BLaER1 treated with 17β-estradiol and CSF1 and Interleukin-3, amounts not matched to agents 10 nM and 100 nM (cell line): ENCODE data around the gene DCDC2B.

Experiments
- H3K27ac ChIP-seq, 11 experiments: shearing (Covaris generic); formaldehyde crosslinking; 2 replicates each; pipeline ENCODE4 v1.8.1; 2022
- H3K27me3 ChIP-seq, 11 experiments: shearing (Covaris generic); formaldehyde crosslinking; 2 replicates each; pipeline ENCODE4 v1.8.1; 2022
- H3K36me3 ChIP-seq, 11 experiments: shearing (Covaris generic); formaldehyde crosslinking; 2 replicates each; pipeline ENCODE4 v1.8.1; 2022
- H3K4me1 ChIP-seq, 10 experiments: shearing (Covaris generic); formaldehyde crosslinking; 2 replicates each; pipeline ENCODE4 v1.8.1; 2022
- H3K4me2 ChIP-seq, 11 experiments: shearing (Covaris generic); formaldehyde crosslinking; 2 replicates each; pipeline ENCODE4 v1.8.1; 2022
- H3K4me3 ChIP-seq, 10 experiments: shearing (Covaris generic); formaldehyde crosslinking; 2 replicates each; pipeline ENCODE4 v1.8.1; 2022
- H3K9ac ChIP-seq, 11 experiments: shearing (Covaris generic); formaldehyde crosslinking; 2 replicates each; pipeline ENCODE4 v1.8.1; 2022
- H3K9me3 ChIP-seq, 11 experiments: shearing (Covaris generic); formaldehyde crosslinking; replicated peaks in 1 of 11; 2 replicates each; pipeline ENCODE4 v1.8.1; 2022
- H4K20me1 ChIP-seq, 11 experiments: shearing (Covaris generic); formaldehyde crosslinking; 2 replicates each; pipeline ENCODE4 v1.8.1; 2022
- Cebpa-rat ChIP-seq, 11 experiments: shearing (Covaris generic); IDR thresholded peaks; 2 replicates each; pipeline ENCODE4 v1.8.1; 2022

Gene DCDC2B

GRCh38 chr1:32241001-32241763 lies 32.3 kb downstream of the DCDC2B start:
- no peak for TF ChIP-seq Cebpa-rat (IDR thresholded peaks at IDR 0.05)
- Histone ChIP-seq H3K27me3 (no peaks in the 10 kb centered on the region; a peak in 1 of 22 replicates), H3K4me2 (peak overlapping the region; percentile 80 to 100 (median 99)), H4K20me1 (no peaks in the 10 kb centered on the region), H3K4me1 (peaks cover 20 to 54% (median 45%) of the 10 kb centered on the region in 10 experiments), H3K4me3 (peak overlapping the region; percentile 57 to 77 (median 64)), H3K9me3 (no peaks in the 10 kb centered on the region), H3K27ac (peak overlapping the region in 8 of 11 experiments; percentile 22 to 70 (median 49); a peak in 13 of 22 replicates), H3K9ac (peak overlapping the region; percentile 42 to 77 (median 64); a peak in 21 of 22 replicates), H3K36me3 (no peaks in the 10 kb centered on the region)

GRCh38 chr1:32242341-32242851 lies 33.5 kb downstream of the DCDC2B start:
- Histone ChIP-seq H3K4me3 (no peak overlapping the region), H3K27ac (peak overlapping the region in 1 of 11 experiments; percentile 12; a peak in 2 of 22 replicates), H3K4me2 (peak overlapping the region; percentile 80 to 100 (median 99))

GRCh38 chr1:32246888-32247273 lies 38.0 kb downstream of the DCDC2B start, which contains the start of gene FAM167B:
Gene FAM167B (plus strand): TSS chr1:32247222. CDS start chr1:32247422, 200 bp downstream.
- H3K27me3 ChIP-seq: peaks cover 0 to 6% (median 0%) of the 10 kb centered on the region in 11 experiments; a peak in 1 of 22 replicates
- peaks cover 0 to 16% (median 0%) of the 10 kb centered on the region in 11 experiments; a peak in 1 of 22 replicates for H4K20me1 ChIP-seq
- no peak within 1 kb of the TSS for H3K4me3 ChIP-seq
- H3K36me3 ChIP-seq: no peaks in the 10 kb centered on the region
- H3K4me2 ChIP-seq: peak within 1 kb of the TSS; percentile 80 to 98 (median 94)
- H3K4me1 ChIP-seq: peaks cover 60 to 81% (median 77%) of the 10 kb centered on the region in 10 experiments
- peak within 1 kb of the TSS in 3 of 11 experiments; percentile 1 to 80 (median 13); a peak in 4 of 22 replicates for H3K9ac ChIP-seq
- H3K27ac ChIP-seq: peak within 1 kb of the TSS in 4 of 11 experiments; percentile 69 to 89 (median 79); a peak in 7 of 22 replicates
- H3K9me3 ChIP-seq: no peaks in the 10 kb centered on the region
- TF ChIP-seq Cebpa-rat (IDR thresholded peaks at IDR 0.05): no peak

More at GRCh38 chr1:32242341-32242851, 33.5 kb downstream of the DCDC2B start:
- no peak for TF ChIP-seq Cebpa-rat (IDR thresholded peaks at IDR 0.05)
- H3K9me3 ChIP-seq: no peaks in the 10 kb centered on the region
- no peak overlapping the region for H3K9ac ChIP-seq
- no peaks in the 10 kb centered on the region for H3K36me3 ChIP-seq
- peaks cover 31 to 66% (median 57%) of the 10 kb centered on the region in 10 experiments for H3K4me1 ChIP-seq
- H4K20me1 ChIP-seq: peaks cover 0 to 4% (median 0%) of the 10 kb centered on the region in 11 experiments; a peak in 1 of 22 replicates
- no peaks in the 10 kb centered on the region; a peak in 1 of 22 replicates for H3K27me3 ChIP-seq

GRCh38 chr1:32247452-32247851 lies 38.6 kb downstream of the DCDC2B start:
- Histone ChIP-seq H3K4me1 (peaks cover 60 to 81% (median 77%) of the 10 kb centered on the region in 10 experiments), H3K4me2 (peak overlapping the region; percentile 36 to 98 (median 94); a peak in 19 of 22 replicates), H3K36me3 (no peaks in the 10 kb centered on the region), H3K9me3 (no peaks in the 10 kb centered on the region), H3K4me3 (no peak overlapping the region), H3K9ac (no peak overlapping the region), H3K27ac (peak overlapping the region in 2 of 11 experiments; percentile 79 to 89; a peak in 4 of 22 replicates), H3K27me3 (peaks cover 0 to 6% (median 0%) of the 10 kb centered on the region in 11 experiments; a peak in 1 of 22 replicates), H4K20me1 (peaks cover 0 to 16% (median 0%) of the 10 kb centered on the region in 11 experiments; a peak in 1 of 22 replicates)
- no peak for TF ChIP-seq Cebpa-rat (IDR thresholded peaks at IDR 0.05)

- Histone ChIP-seq H3K36me3 (no peaks in the 10 kb centered on the region), H3K9me3 (no peaks in the 10 kb centered on the region), H3K9ac (peak overlapping the region in 8 of 11 experiments; percentile 6 to 80 (median 52); a peak in 11 of 22 replicates), H3K27me3 (peaks cover 0 to 6% (median 0%) of the 10 kb centered on the region in 11 experiments; a peak in 1 of 22 replicates), H3K4me2 (peak overlapping the region; percentile 80 to 98 (median 94)), H4K20me1 (peaks cover 0 to 16% (median 0%) of the 10 kb centered on the region in 11 experiments; a peak in 1 of 22 replicates), H3K4me1 (peaks cover 63 to 81% (median 79%) of the 10 kb centered on the region in 10 experiments), H3K27ac (peak overlapping the region in 7 of 11 experiments; percentile 42 to 89 (median 79); a peak in 14 of 22 replicates), H3K4me3 (peak overlapping the region in 4 of 10 experiments; percentile 7 to 41 (median 24); a peak in 7 of 20 replicates)
- TF ChIP-seq Cebpa-rat (IDR thresholded peaks at IDR 0.05): no peak
These were observed 39.3 kb downstream of the DCDC2B start for GRCh38 chr1:32247983-32248889.

GRCh38 chr1:32249831-32250525 lies 41.1 kb downstream of the DCDC2B start:
- H3K27me3 ChIP-seq: peaks cover 0 to 6% (median 0%) of the 10 kb centered on the region in 11 experiments; a peak in 1 of 22 replicates
- H3K4me2 ChIP-seq: peak overlapping the region; percentile 80 to 98 (median 94)
- H3K9ac ChIP-seq: peak overlapping the region in 8 of 11 experiments; percentile 40 to 80 (median 65); a peak in 16 of 22 replicates
- H3K27ac ChIP-seq: peak overlapping the region in 8 of 11 experiments; percentile 58 to 89 (median 79); a peak in 16 of 22 replicates
- H3K4me1 ChIP-seq: peaks cover 75 to 98% (median 96%) of the 10 kb centered on the region in 10 experiments
- no peak for TF ChIP-seq Cebpa-rat (IDR thresholded peaks at IDR 0.05)
- H3K4me3 ChIP-seq: peak overlapping the region in 5 of 10 experiments; percentile 14 to 44 (median 25); a peak in 4 of 20 replicates
- H3K36me3 ChIP-seq: no peaks in the 10 kb centered on the region
- H4K20me1 ChIP-seq: peaks cover 0 to 16% (median 0%) of the 10 kb centered on the region in 11 experiments; a peak in 1 of 22 replicates
- no peaks in the 10 kb centered on the region for H3K9me3 ChIP-seq

- Histone ChIP-seq H3K4me3 (peak within 1 kb of the TSS in 7 of 10 experiments; percentile 1 to 54 (median 28); a peak in 12 of 20 replicates), H3K9me3 (no peaks in the 10 kb centered on the region)
- no peak for TF ChIP-seq Cebpa-rat (IDR thresholded peaks at IDR 0.05)
These were observed 42.2 kb downstream of the DCDC2B start, which contains the start of gene LCK for GRCh38 chr1:32250893-32251716. Gene LCK (plus strand): TSS chr1:32251265. CDS start chr1:32274330, 23,065 bp downstream.

More at GRCh38 chr1:32250893-32251716, 42.2 kb downstream of the DCDC2B start, which contains the start of gene LCK:
- H4K20me1 ChIP-seq: peaks cover 0 to 16% (median 0%) of the 10 kb centered on the region in 11 experiments; a peak in 1 of 22 replicates
- peak within 1 kb of the TSS in 8 of 11 experiments; percentile 40 to 80 (median 65); a peak in 16 of 22 replicates for H3K9ac ChIP-seq
- peaks cover 72 to 100% (median 88%) of the 10 kb centered on the region in 10 experiments for H3K4me1 ChIP-seq
- H3K27me3 ChIP-seq: peaks cover 0 to 6% (median 0%) of the 10 kb centered on the region in 11 experiments; a peak in 1 of 22 replicates
- H3K27ac ChIP-seq: peak within 1 kb of the TSS in 8 of 11 experiments; percentile 58 to 89 (median 79); a peak in 17 of 22 replicates
- peak within 1 kb of the TSS; percentile 80 to 98 (median 94) for H3K4me2 ChIP-seq
- no peaks in the 10 kb centered on the region for H3K36me3 ChIP-seq
